ENCODE results near the gene SEPTIN11. TPM values are rescaled to one million over a fixed set of nuclear protein-coding genes. Genes with fewer than 3 reads are reported as not detected.

SEPTIN11 gene
- total and polyA plus RNA-seq, 2 of the 4 experiments (the other 2 are of a cell fraction), result 267 to 573 TPM

DNA sequence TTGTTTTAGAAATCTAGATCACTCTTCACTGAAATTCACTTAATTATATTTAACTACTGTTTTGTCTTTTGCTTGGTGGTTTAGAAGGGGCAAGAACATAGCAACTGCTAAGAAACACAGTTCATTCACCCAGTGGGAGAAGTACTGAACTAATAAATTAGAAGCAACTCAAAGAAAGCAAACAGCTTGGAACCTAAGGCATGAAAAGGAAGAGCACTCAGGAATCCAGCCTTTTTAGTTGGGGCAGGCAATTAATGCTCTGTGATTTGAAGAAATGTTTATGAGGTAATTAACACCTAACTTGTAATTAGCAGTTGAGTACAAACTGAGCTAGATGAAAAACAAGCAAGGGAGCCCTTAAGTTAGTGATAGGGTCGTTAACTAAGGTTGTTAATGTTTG lies 22.8 kb downstream of the SEPTIN11 start:
- WGBS, 2 experiments (ENCODE audit: extremely low coverage in 2 of 2, insufficient read length in 1 of 2), result no CpG with 5 or more reads among the region's 1 CpG
- in situ Hi-C loops (cut with MboI; ENCODE audit: low sequenced_read_pairs), result no loop called here
- Histone ChIP-seq H3K23ac (ENCODE audit: low read depth, low read length) (no peak overlapping the region), H2BK120ac (ENCODE audit: low read depth, low read length) (no peak overlapping the region), H3K9me1 (ENCODE audit: insufficient read depth, low read length) (peaks cover 16% of the 10 kb centered on the region), H4K5ac (ENCODE audit: low read depth, low read length) (no peak overlapping the region), H3K4me3 (ENCODE audit: insufficient read depth, low read depth, low read length) (no peak overlapping the region), H4K8ac (ENCODE audit: low read depth in 2 of 2, low read length in 2 of 2) (no peak overlapping the region), H3K4me2 (ENCODE audit: low read depth, low read length) (no peak overlapping the region), H4K91ac (ENCODE audit: insufficient read depth, low read depth, low read length) (no peak overlapping the region), H4K20me1 (ENCODE audit: insufficient read depth, low read length) (peaks cover 89% of the 10 kb centered on the region), H3K4ac (ENCODE audit: low read depth, low read length) (no peak overlapping the region), H2AFZ (replicated peaks; ENCODE audit: low read length, poor library complexity) (no peak overlapping the region), H2AK5ac (ENCODE audit: low read depth, low read length) (no peak overlapping the region), H3K14ac (replicated peaks; ENCODE audit: low read depth, low read length) (no peak overlapping the region), H2AK9ac (replicated peaks; ENCODE audit: low read depth, low read length, poor library complexity) (no peak overlapping the region), H2BK5ac (ENCODE audit: low read depth, low read length, poor library complexity, severe bottlenecking) (no peak overlapping the region), H3K9ac (ENCODE audit: low read depth, low read length) (no peak overlapping the region), H3K79me1 (ENCODE audit: low read depth in 1 of 2, low read length in 2 of 2) (peaks cover 16 to 72% of the 10 kb centered on the region in 2 experiments), H3K36me3 (ENCODE audit: control insufficient read depth, insufficient read depth, low read length) (peaks cover 13% of the 10 kb centered on the region), H3K9me3 (ENCODE audit: control insufficient read depth, insufficient read depth, low read length) (no peaks in the 10 kb centered on the region), H3K56ac (ENCODE audit: extremely low read depth, insufficient read depth, low read length) (no peak overlapping the region), H3K18ac (ENCODE audit: low read depth, low read length) (no peak overlapping the region), H2BK20ac (ENCODE audit: low read depth, low read length) (no peak overlapping the region), H3K27ac (ENCODE audit: insufficient read depth, low read length) (no peak overlapping the region), H3K4me1 (ENCODE audit: control insufficient read depth, insufficient read depth, low read length) (peaks cover 10% of the 10 kb centered on the region), H2BK15ac (ENCODE audit: low read depth, low read length) (no peak overlapping the region), H3K27me3 (ENCODE audit: control insufficient read depth, insufficient read depth, low read length) (no peaks in the 10 kb centered on the region)
- ChIA-PET CTCF (interaction anchor here (0.6 kb wide), 1 partner anchor 39 kb away, joined by 3 read pairs; no protein-coding TSS in a partner anchor), POLR2A (ENCODE audit: unreplicated experiment) (no interaction called here)
- no TSS peak for BruUV-seq (replicated peaks)
- dilution Hi-C loops (cut with HindIII; ENCODE audit: low sequenced_read_pairs, unreplicated experiment), result no loop called here
- TF ChIP-seq MXI1 (IDR thresholded peaks at IDR 0.05; ENCODE audit: borderline replicate concordance, low read depth, low read length) (no peak), MAZ (IDR thresholded peaks at IDR 0.05; ENCODE audit: borderline replicate concordance, low read depth, low read length) (no peak), NFE2L2 (IDR thresholded peaks at IDR 0.05; ENCODE audit: low read depth, low read length) (no peak), BHLHE40 (IDR thresholded peaks at IDR 0.05; ENCODE audit: low read depth, low read length) (no peak), FOS (IDR thresholded peaks at IDR 0.05; ENCODE audit: low read depth, low read length) (no peak), SMC3 (IDR thresholded peaks at IDR 0.05; ENCODE audit: low read depth, low read length) (no peak), MAFK (IDR thresholded peaks at IDR 0.05; ENCODE audit: low read depth, low read length) (no peak), RFX5 (IDR thresholded peaks at IDR 0.05; ENCODE audit: low read depth, low read length) (no peak), CEBPB (IDR thresholded peaks at IDR 0.05; ENCODE audit: low read depth, low read length) (no peak), RCOR1 (IDR thresholded peaks at IDR 0.05; ENCODE audit: insufficient replicate concordance, low read length) (no peak), POLR2A (IDR thresholded peaks at IDR 0.05; ENCODE audit: low read depth, low read length) (no peak), CHD1 (IDR thresholded peaks at IDR 0.05; ENCODE audit: low read depth, low read length) (no peak), RAD21 (IDR thresholded peaks at IDR 0.05; ENCODE audit: low read length) (no peak)
- TF ChIP-seq, protein P1, sequence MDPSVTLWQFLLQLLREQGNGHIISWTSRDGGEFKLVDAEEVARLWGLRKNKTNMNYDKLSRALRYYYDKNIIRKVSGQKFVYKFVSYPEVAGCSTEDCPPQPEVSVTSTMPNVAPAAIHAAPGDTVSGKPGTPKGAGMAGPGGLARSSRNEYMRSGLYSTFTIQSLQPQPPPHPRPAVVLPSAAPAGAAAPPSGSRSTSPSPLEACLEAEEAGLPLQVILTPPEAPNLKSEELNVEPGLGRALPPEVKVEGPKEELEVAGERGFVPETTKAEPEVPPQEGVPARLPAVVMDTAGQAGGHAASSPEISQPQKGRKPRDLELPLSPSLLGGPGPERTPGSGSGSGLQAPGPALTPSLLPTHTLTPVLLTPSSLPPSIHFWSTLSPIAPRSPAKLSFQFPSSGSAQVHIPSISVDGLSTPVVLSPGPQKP (IDR thresholded peaks at IDR 0.05; ENCODE audit: borderline replicate concordance, low read depth, low read length), result no peak
- TF ChIP-seq, protein P2, sequence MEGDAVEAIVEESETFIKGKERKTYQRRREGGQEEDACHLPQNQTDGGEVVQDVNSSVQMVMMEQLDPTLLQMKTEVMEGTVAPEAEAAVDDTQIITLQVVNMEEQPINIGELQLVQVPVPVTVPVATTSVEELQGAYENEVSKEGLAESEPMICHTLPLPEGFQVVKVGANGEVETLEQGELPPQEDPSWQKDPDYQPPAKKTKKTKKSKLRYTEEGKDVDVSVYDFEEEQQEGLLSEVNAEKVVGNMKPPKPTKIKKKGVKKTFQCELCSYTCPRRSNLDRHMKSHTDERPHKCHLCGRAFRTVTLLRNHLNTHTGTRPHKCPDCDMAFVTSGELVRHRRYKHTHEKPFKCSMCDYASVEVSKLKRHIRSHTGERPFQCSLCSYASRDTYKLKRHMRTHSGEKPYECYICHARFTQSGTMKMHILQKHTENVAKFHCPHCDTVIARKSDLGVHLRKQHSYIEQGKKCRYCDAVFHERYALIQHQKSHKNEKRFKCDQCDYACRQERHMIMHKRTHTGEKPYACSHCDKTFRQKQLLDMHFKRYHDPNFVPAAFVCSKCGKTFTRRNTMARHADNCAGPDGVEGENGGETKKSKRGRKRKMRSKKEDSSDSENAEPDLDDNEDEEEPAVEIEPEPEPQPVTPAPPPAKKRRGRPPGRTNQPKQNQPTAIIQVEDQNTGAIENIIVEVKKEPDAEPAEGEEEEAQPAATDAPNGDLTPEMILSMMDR (conservative IDR thresholded peaks at IDR 0.05; ENCODE audit: low read depth, low read length), result no peak
- TF ChIP-seq, protein P3, sequence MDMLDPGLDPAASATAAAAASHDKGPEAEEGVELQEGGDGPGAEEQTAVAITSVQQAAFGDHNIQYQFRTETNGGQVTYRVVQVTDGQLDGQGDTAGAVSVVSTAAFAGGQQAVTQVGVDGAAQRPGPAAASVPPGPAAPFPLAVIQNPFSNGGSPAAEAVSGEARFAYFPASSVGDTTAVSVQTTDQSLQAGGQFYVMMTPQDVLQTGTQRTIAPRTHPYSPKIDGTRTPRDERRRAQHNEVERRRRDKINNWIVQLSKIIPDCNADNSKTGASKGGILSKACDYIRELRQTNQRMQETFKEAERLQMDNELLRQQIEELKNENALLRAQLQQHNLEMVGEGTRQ (IDR thresholded peaks at IDR 0.05; ENCODE audit: low read depth, low read length), result no peak
- intact Hi-C loops (cut with micrococcal nuclease), result no loop called here
- ATAC-seq (ENCODE audit: low read depth), result no peak
- no peak for DNase-seq

Measured in IMR-90 (cell line).